ENCODE measurements around the gene DPAGT1.

GRCh38 chr11:119055901-119056300 lies 45.8 kb downstream of the DPAGT1 start:
- TF ChIP-seq CTCF (tag by site-specific recombination; IDR thresholded peaks at IDR 0.05) (peak; percentile 65), ZNF350 (tag by site-specific recombination; IDR thresholded peaks at IDR 0.05) (no peak), ZNF626 (tag by site-specific recombination; IDR thresholded peaks at IDR 0.05) (no peak), PRDM10 (tag by site-specific recombination; IDR thresholded peaks at IDR 0.05) (no peak), ZBTB7A (tag by site-specific recombination; IDR thresholded peaks at IDR 0.05; ENCODE audit: low read depth) (no peak), ZNF223 (tag by site-specific recombination; IDR thresholded peaks at IDR 0.05) (no peak), REST (tag by site-specific recombination; IDR thresholded peaks at IDR 0.05) (no peak), KLF16 (tag by site-specific recombination; IDR thresholded peaks at IDR 0.05) (no peak), ZNF24 (tag by site-specific recombination; IDR thresholded peaks at IDR 0.05) (no peak), BCL6B (tag by site-specific recombination; IDR thresholded peaks at IDR 0.05) (no peak), ZNF398 (tag by site-specific recombination; IDR thresholded peaks at IDR 0.05) (no peak), PBX3 (CRISPR knock-in tag; IDR thresholded peaks at IDR 0.05) (no peak)
